GM11168 (cell line): Measurements from ENCODE around the gene LEFTY1.
"Not testable (repeated sequence)": the region's sequence is repeated elsewhere in the genome, so short reads cannot be mapped to it uniquely, and the experiment has no call there.

ENCODE experiments used
- in situ Hi-C: fragments of 300-500 bp; cut with MboI; formaldehyde crosslinking; loops from one replicate; pipeline ENCODE4 v1.12.0; 2022; ENCODE audit warnings: low sequenced_read_pairs; ENCODE audit not compliant: unreplicated experiment

LEFTY1 gene, protein sequence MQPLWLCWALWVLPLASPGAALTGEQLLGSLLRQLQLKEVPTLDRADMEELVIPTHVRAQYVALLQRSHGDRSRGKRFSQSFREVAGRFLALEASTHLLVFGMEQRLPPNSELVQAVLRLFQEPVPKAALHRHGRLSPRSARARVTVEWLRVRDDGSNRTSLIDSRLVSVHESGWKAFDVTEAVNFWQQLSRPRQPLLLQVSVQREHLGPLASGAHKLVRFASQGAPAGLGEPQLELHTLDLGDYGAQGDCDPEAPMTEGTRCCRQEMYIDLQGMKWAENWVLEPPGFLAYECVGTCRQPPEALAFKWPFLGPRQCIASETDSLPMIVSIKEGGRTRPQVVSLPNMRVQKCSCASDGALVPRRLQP

DNA sequence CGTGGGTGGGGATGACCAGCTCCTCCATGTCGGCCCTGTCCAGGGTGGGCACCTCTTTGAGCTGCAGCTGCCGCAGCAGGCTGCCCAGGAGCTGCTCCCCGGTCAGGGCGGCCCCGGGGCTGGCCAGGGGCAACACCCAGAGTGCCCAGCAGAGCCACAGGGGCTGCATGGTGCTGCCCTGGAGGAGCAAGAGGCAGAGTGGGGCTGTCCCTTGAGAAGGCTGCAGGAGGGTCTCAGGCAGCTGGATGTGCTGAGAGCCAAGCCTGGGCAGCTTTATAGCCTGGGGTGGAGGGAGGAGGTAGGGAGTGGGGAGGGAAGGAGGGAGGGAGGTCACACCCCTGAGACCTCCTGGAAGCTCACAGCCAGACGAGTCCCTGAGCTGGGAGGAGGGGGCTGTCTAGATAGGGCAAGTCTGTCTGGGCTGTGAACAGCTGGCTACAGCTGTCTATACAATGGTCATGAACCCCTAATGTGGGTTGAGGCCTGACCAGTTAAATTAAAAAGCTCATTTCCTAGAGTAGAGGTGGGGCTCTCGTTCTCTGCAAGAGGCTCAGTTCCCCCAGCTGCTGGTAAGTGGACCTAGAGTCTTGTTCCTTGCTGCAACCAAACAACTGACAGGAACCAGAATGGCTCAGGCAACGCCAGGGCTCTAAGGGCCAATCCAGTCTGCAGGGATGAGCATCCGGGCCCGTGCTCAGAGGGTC lies at the start of gene LEFTY1:
Gene LEFTY1 (minus strand): TSS at position 249 of the 704 bp plus-strand sequence. CDS start 80 bp downstream, at position 169.
- in situ Hi-C loops, result no loop called here

DNA sequence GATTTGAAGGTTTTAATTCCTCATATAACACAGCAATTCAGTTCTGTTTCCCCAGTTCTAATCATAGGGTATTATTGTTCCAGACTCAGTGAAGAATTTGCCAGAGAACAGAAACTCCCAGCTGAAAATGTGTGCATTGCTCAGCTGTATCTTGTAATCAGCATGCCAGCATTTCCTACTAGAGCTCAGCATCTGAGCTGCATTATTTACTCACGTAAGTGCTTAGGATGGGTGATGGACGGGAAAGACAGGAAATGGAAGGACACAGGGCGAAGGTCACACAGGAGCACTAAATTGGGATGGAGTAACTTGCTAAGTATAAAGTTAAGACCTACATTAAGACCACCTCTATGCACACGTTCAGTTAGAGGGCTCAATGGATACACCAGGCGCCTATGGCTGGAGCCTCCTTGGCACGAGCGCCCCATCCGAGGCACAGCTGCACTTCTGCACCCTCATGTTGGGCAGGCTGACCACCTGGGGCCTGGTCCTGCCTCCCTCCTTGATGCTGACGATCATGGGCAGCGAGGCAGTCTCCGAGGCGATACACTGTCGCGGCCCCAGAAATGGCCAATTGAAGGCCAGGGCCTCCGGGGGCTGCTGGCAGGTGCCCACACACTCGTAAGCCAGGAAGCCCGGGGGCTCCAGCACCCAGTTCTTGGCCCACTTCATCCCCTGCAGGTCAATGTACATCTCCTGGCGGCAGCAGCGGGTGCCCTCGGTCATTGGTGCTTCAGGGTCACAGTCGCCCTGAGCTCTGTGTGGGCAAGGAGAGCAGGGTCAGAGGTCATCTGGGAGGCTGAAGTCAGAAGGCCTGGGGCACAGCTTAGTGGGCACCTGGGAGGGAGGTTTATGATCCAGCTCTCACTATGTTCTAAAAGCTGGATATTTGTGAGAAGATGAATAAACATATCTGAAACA lies 48.4 kb upstream of the LEFTY1 start:
- in situ Hi-C loops, result no loop called here

DNA sequence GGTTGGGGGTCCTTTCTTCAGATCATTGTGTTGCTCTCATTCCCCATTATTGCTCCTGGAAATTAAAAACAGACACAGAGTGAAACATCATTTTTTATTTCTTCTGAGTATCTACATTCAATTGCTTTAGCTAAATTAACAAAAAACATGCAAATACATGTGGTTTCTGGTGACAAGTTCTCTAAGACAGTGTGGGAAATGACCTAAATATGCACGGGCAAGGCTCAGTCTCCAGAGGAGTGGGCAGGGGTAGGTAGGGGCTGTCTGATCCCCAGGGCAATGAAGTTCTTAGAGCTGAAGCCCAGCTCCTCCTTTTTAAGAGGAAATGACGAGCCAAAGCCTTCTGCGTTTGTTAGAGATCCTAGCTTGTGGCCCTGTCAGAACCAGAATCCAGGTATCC lies 47.6 kb upstream of the LEFTY1 start:
- in situ Hi-C loops, result no loop called here

DNA sequence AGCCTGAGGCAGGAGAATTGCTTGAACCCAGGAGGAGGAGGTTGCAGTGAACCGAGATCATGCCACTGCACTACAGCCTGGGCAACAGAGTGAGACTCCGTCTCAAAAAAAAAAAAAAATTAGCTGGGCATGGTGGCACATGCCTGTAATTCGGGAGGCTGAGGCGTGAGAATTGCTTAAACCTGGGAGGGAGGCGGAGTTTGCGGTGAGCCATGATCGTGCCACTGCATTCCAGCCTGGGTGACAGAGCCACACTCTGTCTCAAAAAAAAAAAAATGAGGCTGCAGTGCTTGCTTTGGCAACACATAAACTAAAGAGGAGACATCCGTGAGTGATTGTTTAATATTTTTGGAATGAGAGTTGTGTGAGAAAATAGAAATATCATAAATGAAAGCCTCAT lies 47.1 kb upstream of the LEFTY1 start:
- in situ Hi-C loops, result not testable (repeated sequence)

DNA sequence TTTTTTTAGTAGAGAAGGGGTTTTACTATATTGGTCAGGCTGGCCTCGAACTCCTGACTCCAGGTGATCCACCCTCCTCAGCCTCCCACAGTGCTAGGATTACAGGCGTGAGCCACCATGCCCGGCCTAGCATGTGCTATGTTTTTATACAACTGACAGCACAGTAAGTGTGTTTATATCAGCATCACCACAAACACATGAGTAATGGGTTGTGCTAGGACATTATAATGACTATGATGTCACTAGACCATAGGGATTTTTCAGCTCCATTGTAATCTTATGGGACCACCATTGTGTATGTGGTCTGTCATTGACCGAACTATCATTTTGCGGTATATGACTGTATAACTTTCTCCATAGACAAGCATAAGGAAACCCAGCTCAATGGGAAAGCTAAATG lies 45.8 kb upstream of the LEFTY1 start:
- in situ Hi-C loops, result no loop called here

DNA sequence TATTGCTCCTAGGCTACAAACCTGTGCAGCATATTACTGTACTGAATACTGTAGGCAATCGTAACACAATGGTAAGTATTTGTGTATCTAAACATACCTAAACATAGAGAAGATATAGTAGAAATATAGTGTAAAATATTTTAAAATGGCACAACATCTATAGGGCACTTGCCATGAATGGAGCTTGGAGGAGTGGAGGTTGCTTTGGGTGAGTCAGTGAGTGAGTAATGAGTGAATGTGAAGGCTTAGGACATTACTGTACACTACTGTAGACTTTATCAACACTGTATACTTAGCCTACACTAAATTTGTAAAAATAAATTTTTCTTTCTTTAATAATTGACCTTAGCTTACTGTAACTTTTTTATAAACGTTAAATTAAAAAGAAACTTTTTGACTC lies 44.1 kb upstream of the LEFTY1 start:
- in situ Hi-C loops, result no loop called here

DNA sequence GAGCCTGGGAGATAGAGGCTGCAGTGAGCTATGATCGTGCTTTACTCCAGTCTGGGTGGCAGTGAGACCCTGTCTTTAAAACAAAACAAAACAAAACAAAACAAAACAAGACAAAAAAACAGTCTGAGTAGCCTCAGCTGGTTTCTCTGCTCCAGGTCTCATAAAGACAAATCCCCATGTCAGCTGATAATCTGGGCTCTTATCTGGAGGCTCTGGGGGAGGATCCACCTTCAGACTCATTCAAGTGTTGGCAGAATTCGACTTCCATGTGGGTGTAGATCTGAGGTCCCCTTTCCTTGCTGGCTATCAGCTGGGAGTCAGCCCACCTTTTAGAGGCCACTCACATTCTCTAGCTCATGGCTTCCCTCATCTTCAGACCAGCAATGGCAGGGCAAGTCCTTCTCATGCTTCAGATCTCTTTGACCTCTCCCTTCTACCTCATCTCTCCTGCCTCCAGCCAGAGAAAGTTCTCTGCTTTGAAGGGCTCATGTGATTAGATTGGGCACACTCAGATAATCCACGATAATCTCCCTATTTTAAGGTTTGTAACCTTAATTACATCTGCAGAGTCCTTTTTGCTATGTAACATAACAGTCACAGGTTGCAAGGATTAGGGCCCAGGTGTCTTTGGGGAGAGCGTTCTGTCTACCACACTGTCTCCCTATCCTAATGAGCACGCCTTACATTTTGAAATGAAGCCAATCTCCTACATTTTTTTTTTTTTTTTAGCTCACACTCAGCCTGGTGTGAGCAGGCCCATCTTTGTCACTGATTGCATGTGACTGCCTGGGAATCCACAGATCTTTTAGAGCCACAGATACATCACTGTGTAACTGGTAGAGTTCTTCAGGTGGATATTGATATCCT lies 42.6 kb upstream of the LEFTY1 start:
- in situ Hi-C loops, result no loop called here

DNA sequence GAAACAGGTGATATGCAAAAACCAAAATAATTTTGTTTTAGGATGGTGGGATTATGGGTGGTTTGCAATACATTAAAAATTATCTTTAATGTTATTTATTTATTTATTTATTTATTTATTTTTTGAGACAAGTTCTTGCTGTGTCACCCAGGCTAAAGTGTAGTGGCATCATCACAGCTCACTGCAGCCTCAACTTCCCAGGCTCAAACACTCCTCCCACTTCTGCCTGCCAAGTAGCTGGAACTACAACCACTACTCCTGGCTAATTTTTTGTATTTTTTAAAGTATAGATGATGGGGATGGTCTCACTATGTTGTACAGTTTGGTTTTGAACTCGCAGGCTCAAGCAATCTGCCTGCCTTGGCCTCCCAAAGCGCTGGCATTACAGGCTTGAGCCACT lies 41.6 kb upstream of the LEFTY1 start:
- in situ Hi-C loops, result no loop called here

DNA sequence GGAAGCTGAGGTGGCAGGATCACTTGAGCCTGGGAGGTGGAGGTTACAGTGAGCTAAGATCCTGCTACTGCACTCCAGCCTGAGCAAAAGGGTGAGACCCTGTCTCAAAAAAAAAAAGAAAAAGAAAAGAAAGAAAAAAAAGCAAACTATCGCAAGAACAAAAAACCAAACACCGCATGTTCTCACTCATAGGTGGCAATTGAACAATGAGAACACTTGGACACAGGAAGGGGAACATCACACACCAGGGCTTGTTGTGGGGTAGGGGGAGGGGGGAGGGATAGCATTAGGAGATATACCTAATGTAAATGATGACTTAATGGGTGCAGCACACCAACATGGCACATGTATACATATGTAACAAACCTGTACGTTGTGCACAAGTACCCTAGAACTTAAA lies 40.5 kb upstream of the LEFTY1 start:
- in situ Hi-C loops, result not testable (repeated sequence)

DNA sequence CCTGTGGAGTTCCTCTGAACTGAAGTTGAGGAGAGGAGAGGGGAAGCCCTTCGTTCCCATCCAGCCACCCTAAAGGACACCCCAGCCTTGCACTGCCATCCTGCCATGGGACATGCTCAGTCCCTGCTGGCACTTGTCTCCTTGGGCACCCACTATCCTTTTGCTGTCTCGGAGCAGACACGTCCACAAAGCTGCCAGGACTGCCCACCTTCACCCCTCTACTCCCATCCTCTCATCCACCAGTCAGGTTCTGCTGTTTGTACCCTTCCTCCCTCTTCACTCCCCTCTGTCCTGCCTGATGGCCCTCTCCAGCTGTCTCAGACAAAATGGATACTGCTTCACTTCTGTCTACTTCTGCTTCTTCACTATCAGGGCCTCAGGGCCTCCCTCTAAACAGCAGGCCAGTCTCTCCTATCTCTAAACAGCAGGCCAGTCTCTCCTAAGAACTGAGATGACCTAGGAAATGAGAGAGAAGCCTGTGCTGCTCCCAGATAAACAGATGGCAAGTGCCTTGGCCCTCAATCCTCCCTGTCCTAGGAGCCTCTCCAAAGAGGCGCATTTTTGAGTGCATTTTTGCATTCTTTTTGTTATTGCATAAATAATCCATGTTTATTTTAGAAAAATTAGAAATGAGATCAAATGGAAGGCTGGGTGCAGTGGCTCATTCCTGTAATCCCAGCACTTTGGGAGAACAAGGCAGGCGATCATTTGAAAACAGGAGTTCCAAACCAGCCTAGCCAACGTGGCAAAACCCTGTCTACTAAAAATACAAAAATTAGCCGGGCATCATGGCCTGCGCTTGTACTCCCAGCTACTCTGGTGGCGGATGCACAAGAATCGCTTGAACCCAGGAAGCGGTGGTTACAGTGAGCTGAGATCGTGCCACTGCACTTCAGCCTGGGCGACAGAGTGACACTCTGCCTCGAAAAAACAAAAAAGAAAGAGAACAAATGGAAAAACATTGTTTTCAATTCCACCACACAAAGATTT lies 39.5 kb upstream of the LEFTY1 start:
- in situ Hi-C loops, result no loop called here

DNA sequence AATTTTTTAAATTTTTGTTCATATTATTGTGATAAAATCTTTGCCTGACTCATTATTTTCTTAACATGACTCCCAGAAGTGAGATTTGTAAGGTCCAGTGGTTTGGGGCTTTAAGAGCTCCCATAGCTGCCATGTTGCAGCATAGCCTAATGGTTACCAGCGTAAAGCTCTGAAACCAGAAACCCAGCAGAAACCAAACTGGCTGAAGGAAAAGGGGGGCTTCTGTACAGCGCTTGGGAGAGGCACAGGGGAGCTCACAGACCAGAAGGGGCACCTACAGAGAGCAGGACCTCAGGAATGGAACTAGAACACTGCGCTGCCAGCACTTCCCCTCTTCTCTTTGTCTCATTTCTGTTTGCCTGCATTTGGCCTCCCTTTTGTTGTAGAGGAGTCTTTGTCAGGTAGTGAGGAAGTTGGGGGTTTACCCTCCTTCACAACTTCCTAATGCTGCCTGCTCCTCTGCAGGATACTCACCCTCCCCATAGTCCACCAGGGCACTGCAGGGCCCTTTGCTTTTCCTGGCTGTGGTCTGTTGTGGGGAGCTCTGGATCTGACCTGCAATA lies 37.7 kb upstream of the LEFTY1 start:
- in situ Hi-C loops, result no loop called here

DNA sequence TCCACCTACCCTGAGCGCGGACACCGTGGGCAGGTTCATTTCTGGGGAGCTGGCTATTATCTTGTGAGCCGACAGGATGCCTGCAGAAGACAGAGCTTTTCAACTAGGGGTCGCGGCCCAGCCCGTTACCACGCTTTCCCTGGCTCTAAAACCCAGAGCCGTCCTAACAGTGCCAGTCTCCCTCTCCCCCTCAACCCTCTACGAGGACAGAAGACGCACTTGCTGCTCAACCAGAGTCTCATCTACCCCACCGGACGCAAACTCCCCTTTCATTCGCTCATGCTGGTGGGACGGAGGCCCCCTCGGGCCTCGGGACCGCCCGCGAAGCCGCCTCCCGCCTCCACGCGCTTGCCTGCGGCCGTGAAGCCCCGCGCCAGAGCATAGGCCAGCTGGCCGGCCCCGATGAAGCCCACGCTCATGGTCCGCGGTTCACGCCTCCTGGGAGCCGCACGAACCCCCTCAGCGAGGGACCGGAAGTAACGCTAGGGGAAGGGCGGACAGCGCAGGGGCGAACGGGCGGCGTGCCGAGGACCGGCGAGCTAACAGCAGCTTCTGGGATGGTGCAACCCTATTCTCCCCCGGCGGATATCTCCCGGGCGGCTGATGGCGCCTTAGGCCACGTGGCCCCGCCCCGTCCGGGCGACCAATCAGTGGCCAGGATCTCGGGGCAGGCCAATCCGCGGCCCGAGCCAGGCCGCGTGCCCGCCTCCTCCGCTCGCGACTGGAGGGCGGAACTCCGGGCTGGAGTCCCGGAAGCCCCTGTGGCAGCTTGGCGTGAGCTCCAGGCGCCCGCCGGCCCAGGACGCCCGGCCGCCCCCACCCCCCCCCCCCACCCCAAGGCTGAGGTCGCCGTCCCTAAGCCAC lies 35.0 kb upstream of the LEFTY1 start, which contains the start of gene PYCR2:
Gene PYCR2 (minus strand): TSS at position 559 of the 864 bp plus-strand sequence. CDS start 140 bp downstream, at position 419.
- in situ Hi-C loops, result loop anchor here (25.0 kb wide), 1 partner anchor 437 kb away; no protein-coding TSS in a partner anchor

DNA sequence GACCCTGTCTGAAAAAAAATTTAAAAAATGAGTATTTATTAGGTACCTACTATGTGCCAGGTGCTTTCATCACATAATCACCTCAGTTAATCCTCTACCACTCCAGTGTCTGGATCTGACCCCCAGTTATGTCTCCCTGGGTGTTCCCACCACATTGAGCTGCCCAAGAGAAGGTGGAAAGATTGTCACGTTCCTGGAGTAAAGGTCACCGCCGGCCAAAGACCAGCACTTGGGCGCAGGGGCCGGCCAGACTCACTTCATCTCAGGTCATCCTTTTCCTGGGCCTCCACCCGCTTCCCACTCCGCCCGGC lies 34.4 kb upstream of the LEFTY1 start:
- in situ Hi-C loops, result loop anchor here (25.0 kb wide), 1 partner anchor 436 kb away; no protein-coding TSS in a partner anchor

DNA sequence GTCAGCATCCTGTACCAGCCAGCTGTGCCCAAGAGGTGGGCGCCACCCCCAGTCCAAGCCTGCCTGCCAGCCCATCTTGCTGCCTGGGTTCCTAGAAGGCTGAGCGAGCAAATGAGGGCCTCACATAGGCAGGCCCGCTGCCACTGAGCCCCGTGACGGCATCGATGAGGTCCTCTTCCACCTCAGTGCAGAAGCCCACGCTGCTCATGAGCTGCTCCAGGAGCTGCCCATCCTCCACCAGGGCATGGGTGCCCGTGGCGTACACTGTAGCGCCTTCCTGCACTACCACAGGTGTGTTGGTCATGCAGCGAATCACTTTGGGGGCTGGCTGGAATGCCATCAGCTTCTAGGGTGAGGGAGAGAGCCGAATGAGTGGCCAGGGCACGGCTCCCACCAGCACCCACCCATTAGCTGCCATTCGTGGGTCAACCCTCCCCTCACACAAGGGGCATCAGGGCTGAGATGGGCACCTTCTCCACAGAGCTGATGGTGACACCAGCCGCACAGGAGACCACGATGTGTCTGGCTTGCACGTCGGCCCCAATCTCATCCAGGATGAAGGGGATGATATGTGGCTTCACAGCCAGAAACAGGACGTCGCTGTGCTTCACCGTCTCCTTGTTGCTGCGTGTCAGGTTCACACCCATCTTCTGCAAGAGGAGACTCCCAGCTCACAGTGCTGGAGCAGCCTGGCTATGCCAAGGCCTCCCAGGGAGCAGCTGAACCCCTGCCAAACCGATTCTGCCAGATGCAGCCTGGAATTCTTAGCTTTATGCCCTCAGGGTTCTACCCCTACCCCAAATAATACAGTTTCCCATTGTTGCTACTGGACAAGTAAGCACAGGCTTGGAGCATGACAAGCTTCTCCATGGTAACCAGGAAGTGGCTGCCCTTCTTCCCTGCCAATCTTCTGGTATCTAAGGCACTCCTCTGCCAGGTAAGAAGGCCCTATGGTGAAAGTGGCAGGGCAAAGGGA lies 33.1 kb upstream of the LEFTY1 start:
- in situ Hi-C loops, result loop anchor here (25.0 kb wide), 1 partner anchor 435 kb away; no protein-coding TSS in a partner anchor

DNA sequence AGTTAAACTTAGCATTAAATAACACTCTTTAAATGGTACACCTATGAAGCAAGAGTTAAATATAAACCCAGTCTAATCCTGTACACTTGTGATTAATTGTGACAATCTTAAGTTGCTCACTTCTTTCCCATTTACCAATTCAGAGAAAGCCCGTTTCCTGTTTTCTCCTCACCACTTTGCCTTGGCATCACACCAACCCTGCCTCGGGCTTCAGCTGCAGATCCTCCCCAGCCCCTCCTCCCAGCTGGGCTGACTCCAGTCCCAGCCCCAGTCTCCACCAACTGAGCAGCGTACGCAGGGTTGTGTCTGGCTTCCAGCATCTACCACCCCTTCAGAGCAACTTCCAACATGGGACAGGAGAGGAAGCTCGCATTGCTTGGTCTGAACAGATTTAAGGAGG lies 31.0 kb upstream of the LEFTY1 start:
- in situ Hi-C loops, result loop anchor here (25.0 kb wide), 1 partner anchor 433 kb away; no protein-coding TSS in a partner anchor

DNA sequence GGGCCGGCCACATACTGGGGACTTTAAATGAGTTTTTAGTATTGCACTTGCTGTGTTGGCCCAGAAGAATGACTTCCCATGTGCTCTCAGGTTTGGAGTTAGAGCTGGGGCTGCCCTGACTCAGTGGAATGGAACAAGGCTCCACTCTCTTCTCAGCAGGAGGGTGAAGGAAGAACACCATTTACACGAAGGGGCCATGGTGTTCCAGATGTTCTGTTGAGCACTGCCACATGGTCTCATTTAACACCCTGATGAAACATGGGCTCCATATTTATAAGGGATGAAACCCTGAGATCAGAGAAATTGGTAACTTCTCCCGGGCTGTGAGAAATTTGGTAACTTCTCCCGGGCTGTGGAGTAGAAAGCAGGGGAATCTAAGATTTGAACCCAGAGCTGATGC lies 29.3 kb upstream of the LEFTY1 start:
- in situ Hi-C loops, result loop anchor here (25.0 kb wide), 1 partner anchor 431 kb away; no protein-coding TSS in a partner anchor
